Urothelium cell line (cell line): ENCODE measurements around the gene PDE9A.
"Not testable (repeated sequence)": the region's sequence is repeated elsewhere in the genome, so short reads cannot be mapped to it uniquely, and the experiment has no call there.

Experiments
- DNase-seq: peaks from one replicate; pipeline ENCODE4 v3.0.0; 2011; ENCODE audit warnings: low spot score, mixed read lengths
- FAIRE-seq: peaks from 2 replicates; lab custom pipeline; 2011; peaks lifted over from hg19 to GRCh38; lab: Jason Lieb, UNC

PDE9A gene

GRCh38 chr21:42704861-42705260 lies 51.4 kb downstream of the PDE9A start:
- FAIRE-seq = no peak
- no peak for DNase-seq

- FAIRE-seq = no peak
These were observed 51.9 kb downstream of the PDE9A start for GRCh38 chr21:42705346-42705745.

GRCh38 chr21:42705746-42706374 lies 52.4 kb downstream of the PDE9A start:
- DNase-seq (no peak), FAIRE-seq (no peak)

More at GRCh38 chr21:42705346-42705745, 51.9 kb downstream of the PDE9A start:
- DNase-seq = no peak

GRCh38 chr21:42706765-42707164 lies 53.3 kb downstream of the PDE9A start:
- FAIRE-seq = no peak
- DNase-seq = no peak

- no peak for DNase-seq
- no peak for FAIRE-seq
These were observed 53.9 kb downstream of the PDE9A start for GRCh38 chr21:42707207-42707830.

GRCh38 chr21:42708107-42708506 lies 54.7 kb downstream of the PDE9A start:
- FAIRE-seq (no peak), DNase-seq (no peak)

GRCh38 chr21:42708916-42709315 lies 55.5 kb downstream of the PDE9A start:
- DNase-seq, FAIRE-seq: not testable (repeated sequence)

- DNase-seq = no peak
- FAIRE-seq = no peak
These were observed 58.2 kb downstream of the PDE9A start for GRCh38 chr21:42711667-42712066.

GRCh38 chr21:42715427-42715826 lies 62.0 kb downstream of the PDE9A start:
- not testable (repeated sequence) for FAIRE-seq, DNase-seq

GRCh38 chr21:42716074-42716473 lies 62.7 kb downstream of the PDE9A start:
- no peak for DNase-seq
- no peak for FAIRE-seq

- not testable (repeated sequence) for FAIRE-seq, DNase-seq
These were observed 67.1 kb downstream of the PDE9A start for GRCh38 chr21:42720484-42720883.

GRCh38 chr21:42721341-42721824 lies 68.0 kb downstream of the PDE9A start:
- DNase-seq (no peak), FAIRE-seq (no peak)

- DNase-seq (no peak), FAIRE-seq (no peak)
These were observed 68.7 kb downstream of the PDE9A start for GRCh38 chr21:42722153-42722552.

- FAIRE-seq (no peak), DNase-seq (no peak)
These were observed 69.5 kb downstream of the PDE9A start for GRCh38 chr21:42722808-42723473.

- FAIRE-seq (peak; percentile 96), DNase-seq (peak; percentile 91)
These were observed 71.0 kb downstream of the PDE9A start for GRCh38 chr21:42724226-42724920.

GRCh38 chr21:42725416-42725930 lies 72.1 kb downstream of the PDE9A start:
- peak; percentile 37 for FAIRE-seq
- no peak for DNase-seq

GRCh38 chr21:42731264-42732032 lies 78.0 kb downstream of the PDE9A start:
- no peak for DNase-seq
- no peak for FAIRE-seq

- DNase-seq = no peak
- no peak for FAIRE-seq
These were observed 78.6 kb downstream of the PDE9A start for GRCh38 chr21:42732033-42732410.

GRCh38 chr21:42733037-42733627 lies 79.7 kb downstream of the PDE9A start:
- FAIRE-seq (no peak), DNase-seq (no peak)

- no peak for FAIRE-seq
- no peak for DNase-seq
These were observed 80.5 kb downstream of the PDE9A start for GRCh38 chr21:42733874-42734273.
